HG02588 (cell line): ENCODE results near the gene PLXNA4.
A peak's percentile ranks its signal among the peaks of the same experiment; 100 is the strongest.

Experiments used
- ATAC-seq: cut with Tn5 transposase; IDR thresholded peaks from one replicate; pipeline ENCODE4 v1.9.1; 2021; ENCODE audit warnings: mild to moderate bottlenecking, moderate library complexity; ENCODE audit not compliant: unreplicated experiment

Gene PLXNA4

GRCh38 chr7:132590162-132590561 lies 13.9 kb upstream of the PLXNA4 start:
- ATAC-seq = no peak

- ATAC-seq = no peak
These were observed 12.3 kb upstream of the PLXNA4 start for GRCh38 chr7:132588596-132588995.

GRCh38 chr7:132584796-132585494 lies 8.7 kb upstream of the PLXNA4 start:
- no peak for ATAC-seq

- no peak for ATAC-seq
These were observed 5.2 kb upstream of the PLXNA4 start for GRCh38 chr7:132581431-132581830.

- peak; percentile 73 for ATAC-seq
These were observed 4.5 kb upstream of the PLXNA4 start for GRCh38 chr7:132580717-132581285.

GRCh38 chr7:132580277-132580676 lies 4.0 kb upstream of the PLXNA4 start:
- ATAC-seq = no peak

- ATAC-seq = no peak
These were observed 3.1 kb upstream of the PLXNA4 start for GRCh38 chr7:132579260-132579899.

GRCh38 chr7:132578826-132579225 lies 2.6 kb upstream of the PLXNA4 start:
- no peak for ATAC-seq

- no peak for ATAC-seq
These were observed 1.7 kb upstream of the PLXNA4 start for GRCh38 chr7:132578050-132578370.

- no peak for ATAC-seq
These were observed 1.2 kb upstream of the PLXNA4 start for GRCh38 chr7:132577206-132578049.

GRCh38 chr7:132576721-132577085 lies 433 bp upstream of the PLXNA4 start:
- no peak for ATAC-seq

- no peak for ATAC-seq
These were observed 770 bp downstream of the PLXNA4 start for GRCh38 chr7:132575419-132575981.

GRCh38 chr7:132574223-132574622 lies 2.0 kb downstream of the PLXNA4 start:
- no peak for ATAC-seq

- no peak for ATAC-seq
These were observed 2.9 kb downstream of the PLXNA4 start for GRCh38 chr7:132573251-132573955.

- no peak for ATAC-seq
These were observed 3.7 kb downstream of the PLXNA4 start for GRCh38 chr7:132572526-132572925.

GRCh38 chr7:132571970-132572369 lies 4.3 kb downstream of the PLXNA4 start:
- no peak for ATAC-seq

- ATAC-seq = no peak
These were observed 6.2 kb downstream of the PLXNA4 start for GRCh38 chr7:132569884-132570614.

- no peak for ATAC-seq
These were observed 7.3 kb downstream of the PLXNA4 start for GRCh38 chr7:132568962-132569361.

- no peak for ATAC-seq
These were observed 10.4 kb downstream of the PLXNA4 start for GRCh38 chr7:132565885-132566284.

- ATAC-seq = no peak
These were observed 10.8 kb downstream of the PLXNA4 start for GRCh38 chr7:132565441-132565840.
